ENCODE data around the gene CDT1.

- TF ChIP-seq, protein P1, sequence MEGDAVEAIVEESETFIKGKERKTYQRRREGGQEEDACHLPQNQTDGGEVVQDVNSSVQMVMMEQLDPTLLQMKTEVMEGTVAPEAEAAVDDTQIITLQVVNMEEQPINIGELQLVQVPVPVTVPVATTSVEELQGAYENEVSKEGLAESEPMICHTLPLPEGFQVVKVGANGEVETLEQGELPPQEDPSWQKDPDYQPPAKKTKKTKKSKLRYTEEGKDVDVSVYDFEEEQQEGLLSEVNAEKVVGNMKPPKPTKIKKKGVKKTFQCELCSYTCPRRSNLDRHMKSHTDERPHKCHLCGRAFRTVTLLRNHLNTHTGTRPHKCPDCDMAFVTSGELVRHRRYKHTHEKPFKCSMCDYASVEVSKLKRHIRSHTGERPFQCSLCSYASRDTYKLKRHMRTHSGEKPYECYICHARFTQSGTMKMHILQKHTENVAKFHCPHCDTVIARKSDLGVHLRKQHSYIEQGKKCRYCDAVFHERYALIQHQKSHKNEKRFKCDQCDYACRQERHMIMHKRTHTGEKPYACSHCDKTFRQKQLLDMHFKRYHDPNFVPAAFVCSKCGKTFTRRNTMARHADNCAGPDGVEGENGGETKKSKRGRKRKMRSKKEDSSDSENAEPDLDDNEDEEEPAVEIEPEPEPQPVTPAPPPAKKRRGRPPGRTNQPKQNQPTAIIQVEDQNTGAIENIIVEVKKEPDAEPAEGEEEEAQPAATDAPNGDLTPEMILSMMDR (IDR thresholded peaks at IDR 0.05): no peak
- no peak for TF ChIP-seq POLR2A (IDR thresholded peaks at IDR 0.05)
Measured at GRCh38 chr16:88804552-88805339, 1.2 kb downstream of the CDT1 start.

All from thyroid gland (tissue), 4 donors.